Lower leg skin (tissue), 4 donors: ENCODE measurements around the gene ALDH18A1. TPM values are rescaled to one million over a fixed set of nuclear protein-coding genes. Genes with fewer than 3 reads are reported as not detected.

Experiments used
- DNase-seq, 2 donors: peaks; one replicate each; pipeline ENCODE4 v3.0.0-alpha.2; 2019; ENCODE audit warnings: low spot score in 2 of 2
- H3K4me3 ChIP-seq: fragments of 200-600 bp; sonication (generic); 2 replicates; pipeline ENCODE4 v1.5.1; 2017; ENCODE audit warnings: mild to moderate bottlenecking, low read depth; ENCODE audit not compliant: poor library complexity, severe bottlenecking
- POLR2A ChIP-seq, 2 donors: fragments of 450-650 bp; IDR thresholded peaks; one replicate each; pipeline ENCODE4 v1.6.1; 2016 to 2017; ENCODE audit warnings: antibody characterized with exemption in 2 of 2, mild to moderate bottlenecking in 1 of 2, moderate library complexity in 1 of 2
- WGBS, 2 donors: methylation state at CpG; one replicate each; pipeline ENCODE4 v1.1.5; 2018; 5-methylcytosine and 5-hydroxymethylcytosine counted together
- intact Hi-C: fragments of 100-400 bp; cut with DNase I; formaldehyde crosslinking; loops from one replicate; pipeline ENCODE4 v1.15.0; 2023; ENCODE audit warnings: low total_unique reads
- total RNA-seq, 4 donors: library from RNA; depleted of rRNA; stranded (reverse); fragments of >200 nt; gene quantifications; one replicate each; pipeline ENCODE4 v1.1.0, GENCODE V29; 2016
- TF ChIP-seq, protein P1 (sequence below), 3 donors: fragments of 450-650 bp; IDR thresholded peaks; one replicate each; pipeline ENCODE4 v1.5.1; 2016; ENCODE audit warnings: antibody characterized with exemption in 3 of 3, mild to moderate bottlenecking in 3 of 3, moderate library complexity in 2 of 3

The ALDH18A1 gene
- total RNA-seq = 10 to 100 TPM; 25.1 to 32.4 (median 29.1) TPM

DNA sequence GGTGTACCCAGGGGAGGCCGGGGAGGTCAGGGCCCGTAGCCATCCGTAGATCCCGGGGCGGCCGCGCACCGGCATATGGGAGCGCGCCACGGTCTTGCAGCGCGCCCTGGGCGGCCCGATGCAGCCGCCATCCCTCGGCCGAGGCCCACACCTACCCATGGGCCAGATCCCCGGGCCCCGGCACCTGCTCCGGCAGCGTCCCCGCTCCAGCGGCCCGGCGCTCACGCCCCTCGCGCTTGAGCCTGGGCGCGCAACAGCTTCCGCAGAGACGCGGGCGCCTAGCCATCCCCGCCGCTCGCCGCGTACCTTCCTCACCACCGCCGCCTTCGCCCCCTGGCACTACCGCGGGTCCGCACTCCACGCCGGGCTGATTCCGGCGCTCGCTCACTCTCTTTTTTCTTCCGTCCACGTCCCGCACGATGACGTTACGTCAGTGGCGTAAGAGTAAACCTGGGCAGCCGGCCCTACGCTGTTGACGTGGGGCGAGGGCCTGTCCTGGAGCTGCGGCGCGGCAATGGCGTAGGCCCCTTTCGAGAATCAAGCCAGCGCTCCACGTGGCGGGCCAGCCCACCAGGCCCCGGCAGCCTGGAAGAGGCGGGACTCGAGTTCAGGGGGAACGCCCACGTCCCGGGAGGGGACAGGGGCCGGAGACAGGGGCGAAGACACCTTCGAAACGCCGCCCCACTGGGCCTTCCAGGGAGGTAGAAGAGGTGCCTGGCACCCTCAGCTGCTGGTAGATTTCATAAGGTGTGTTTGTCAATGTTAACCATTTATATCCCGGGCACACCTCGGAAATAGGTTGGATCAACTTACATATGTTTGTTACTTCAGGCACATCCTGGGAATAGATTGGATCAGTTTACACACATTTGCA is at the start of gene ALDH18A1:
ALDH18A1 (minus strand) TSS at position 421 of the 874 bp plus-strand sequence. CDS start 3,334 bp downstream, outside the sequence.
- 0 to 1% methylated on average over 41 to 56 of the region's 83 CpGs for WGBS, 2 donors

GRCh38 chr10:95698415-95698814 is 41.9 kb upstream of the ALDH18A1 start:
- WGBS, 2 donors = 47 to 68% methylated on average over 2 of the region's 2 CpGs
- TF ChIP-seq, protein P1, sequence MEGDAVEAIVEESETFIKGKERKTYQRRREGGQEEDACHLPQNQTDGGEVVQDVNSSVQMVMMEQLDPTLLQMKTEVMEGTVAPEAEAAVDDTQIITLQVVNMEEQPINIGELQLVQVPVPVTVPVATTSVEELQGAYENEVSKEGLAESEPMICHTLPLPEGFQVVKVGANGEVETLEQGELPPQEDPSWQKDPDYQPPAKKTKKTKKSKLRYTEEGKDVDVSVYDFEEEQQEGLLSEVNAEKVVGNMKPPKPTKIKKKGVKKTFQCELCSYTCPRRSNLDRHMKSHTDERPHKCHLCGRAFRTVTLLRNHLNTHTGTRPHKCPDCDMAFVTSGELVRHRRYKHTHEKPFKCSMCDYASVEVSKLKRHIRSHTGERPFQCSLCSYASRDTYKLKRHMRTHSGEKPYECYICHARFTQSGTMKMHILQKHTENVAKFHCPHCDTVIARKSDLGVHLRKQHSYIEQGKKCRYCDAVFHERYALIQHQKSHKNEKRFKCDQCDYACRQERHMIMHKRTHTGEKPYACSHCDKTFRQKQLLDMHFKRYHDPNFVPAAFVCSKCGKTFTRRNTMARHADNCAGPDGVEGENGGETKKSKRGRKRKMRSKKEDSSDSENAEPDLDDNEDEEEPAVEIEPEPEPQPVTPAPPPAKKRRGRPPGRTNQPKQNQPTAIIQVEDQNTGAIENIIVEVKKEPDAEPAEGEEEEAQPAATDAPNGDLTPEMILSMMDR (IDR thresholded peaks at IDR 0.05) = no peak
- no peak for TF ChIP-seq POLR2A (IDR thresholded peaks at IDR 0.05)
- no peak overlapping the region for H3K4me3 ChIP-seq
- intact Hi-C loops = loop anchor here (10.0 kb wide), 1 partner anchor 146 kb away; no protein-coding TSS in a partner anchor
- no peak for DNase-seq

More for the DNA sequence above, at the start of gene ALDH18A1:
- TF ChIP-seq, protein P1 (IDR thresholded peaks at IDR 0.05) = peak in 1 of 3 donors; percentile 25
- TF ChIP-seq POLR2A (IDR thresholded peaks at IDR 0.05) = no peak
- H3K4me3 ChIP-seq = peak within 1 kb of the TSS; percentile 67
- DNase-seq = peak; percentile 84 to 97
- intact Hi-C loops = no loop called here

- peak in 1 of 2 donors; percentile 40 for DNase-seq
- H3K4me3 ChIP-seq = no peak overlapping the region
- TF ChIP-seq POLR2A (IDR thresholded peaks at IDR 0.05) = no peak
- TF ChIP-seq, protein P1 (IDR thresholded peaks at IDR 0.05) = no peak
- intact Hi-C loops = loop anchor here (10.0 kb wide), 1 partner anchor 147 kb away; no protein-coding TSS in a partner anchor
- 76 to 80% methylated on average over 3 of the region's 3 CpGs for WGBS, 2 donors
Observed at GRCh38 chr10:95697429-95697828, 40.9 kb upstream of the ALDH18A1 start.

DNA sequence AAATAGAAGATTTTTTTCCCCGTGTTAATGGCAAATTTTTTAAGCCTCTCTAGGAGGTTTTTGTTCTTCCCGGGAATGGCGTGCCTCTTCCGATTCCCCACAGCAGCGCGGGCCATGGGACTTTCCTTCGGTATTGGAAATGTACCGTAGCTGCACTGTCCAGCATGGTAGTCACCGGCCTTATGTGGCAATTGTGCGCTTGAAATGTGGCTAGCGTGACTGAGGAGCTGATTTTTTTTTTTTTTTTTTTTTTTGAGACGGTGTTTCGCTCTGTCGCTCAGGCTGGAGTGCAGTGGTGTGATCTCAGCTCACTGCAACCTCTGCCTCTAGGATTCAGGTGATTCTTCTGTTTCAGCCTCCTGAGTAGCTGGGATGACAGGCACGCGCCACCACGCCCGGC is 38.2 kb upstream of the ALDH18A1 start:
- intact Hi-C loops = loop anchor here (10.0 kb wide), 1 partner anchor 150 kb away; no protein-coding TSS in a partner anchor
- no peak for TF ChIP-seq POLR2A (IDR thresholded peaks at IDR 0.05)
- TF ChIP-seq, protein P1 (IDR thresholded peaks at IDR 0.05) = no peak
- no peak for DNase-seq
- H3K4me3 ChIP-seq = no peak overlapping the region
- 93 to 96% methylated on average over 18 of the region's 18 CpGs for WGBS, 2 donors

DNA sequence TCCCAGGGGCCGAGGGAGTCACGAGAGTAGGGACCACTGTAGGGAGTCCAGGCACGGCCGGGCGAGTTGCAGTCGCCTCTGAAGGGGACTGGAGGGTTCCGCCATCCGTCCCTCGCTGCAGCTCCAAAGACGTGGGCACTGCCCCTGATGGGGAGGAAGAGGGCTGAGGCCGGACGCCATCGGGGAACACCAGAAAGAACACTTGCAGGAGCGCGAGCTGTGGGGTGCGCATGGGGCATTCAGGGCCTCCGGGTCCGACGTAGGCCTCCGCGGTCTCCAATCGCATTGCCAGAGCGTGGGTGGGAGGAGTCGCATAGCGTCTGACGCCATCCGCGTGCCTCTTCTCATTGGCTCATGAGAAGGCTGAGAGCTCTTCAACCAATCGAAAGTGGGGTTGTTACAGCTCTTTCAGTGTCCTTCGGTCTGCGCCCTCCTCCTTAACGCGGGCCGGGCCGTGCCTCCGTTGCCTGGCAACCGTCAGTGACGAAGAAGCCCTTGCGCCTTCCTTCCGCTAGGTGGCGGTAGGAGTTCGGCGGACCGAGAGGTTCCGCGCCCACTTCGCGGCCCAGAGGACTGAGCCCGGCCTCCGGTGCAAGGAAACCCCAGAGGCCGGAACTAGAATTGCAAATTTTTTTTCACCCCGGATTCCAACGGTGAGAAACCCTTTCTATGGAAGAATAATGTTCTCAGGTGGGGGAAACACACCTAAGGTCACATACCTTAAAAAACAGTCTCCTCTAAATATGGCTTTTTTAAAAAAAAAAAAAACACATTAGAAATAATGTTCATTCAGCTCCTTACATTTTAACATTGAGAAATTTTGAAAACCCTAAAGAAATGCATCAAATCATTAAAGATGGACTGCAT is 37.4 kb upstream of the ALDH18A1 start, which contains the start of gene TCTN3:
TCTN3 (minus strand) TSS at position 260 of the 867 bp plus-strand sequence; CDS start at position 232, 28 bp downstream.
- DNase-seq = peak; percentile 98 to 99
- no peak for TF ChIP-seq POLR2A (IDR thresholded peaks at IDR 0.05)
- TF ChIP-seq, protein P1 (IDR thresholded peaks at IDR 0.05) = peak in 2 of 3 donors; percentile 97 to 98
- H3K4me3 ChIP-seq = peak within 1 kb of the TSS; percentile 73
- WGBS, 2 donors = 0 to 1% methylated on average over 41 to 53 of the region's 53 CpGs
- intact Hi-C loops = loop anchor here (10.0 kb wide), 1 partner anchor 151 kb away; no protein-coding TSS in a partner anchor
